Stomach smooth muscle (tissue), 2 donors: Measurements from ENCODE around the gene RECQL5.
"Not testable (repeated sequence)": the region's sequence is repeated elsewhere in the genome, so short reads cannot be mapped to it uniquely, and the experiment has no call there.

ENCODE experiments used
- H3K27ac ChIP-seq: one replicate; pipeline ENCODE4 v1.7.0; 2013; ENCODE audit warnings: mild to moderate bottlenecking, low read length, inconsistent platforms
- H3K27me3 ChIP-seq, 2 donors: one replicate each; pipeline ENCODE4 v1.7.0; 2013; ENCODE audit warnings: low read length in 2 of 2; ENCODE audit not compliant: insufficient read depth in 2 of 2, control insufficient read depth in 1 of 2
- H3K36me3 ChIP-seq, 2 donors: one replicate each; pipeline ENCODE4 v1.7.0; 2013; ENCODE audit warnings: low read length in 2 of 2; ENCODE audit not compliant: control insufficient read depth in 2 of 2, insufficient read depth in 2 of 2
- H3K4me1 ChIP-seq: one replicate; pipeline ENCODE4 v1.7.0; 2013; ENCODE audit warnings: low read length; ENCODE audit not compliant: control insufficient read depth, insufficient read depth
- H3K4me3 ChIP-seq, 2 donors: one replicate each; pipeline ENCODE4 v1.7.0; 2013; ENCODE audit warnings: low read length in 2 of 2
- H3K9ac ChIP-seq, 2 donors: one replicate each; pipeline ENCODE4 v1.7.0; 2013; ENCODE audit warnings: low read length in 2 of 2, mild to moderate bottlenecking in 1 of 2
- H3K9me3 ChIP-seq, 2 donors: one replicate each; pipeline ENCODE4 v1.7.0; 2013; ENCODE audit warnings: low read length in 2 of 2; ENCODE audit not compliant: control insufficient read depth in 2 of 2
- donor health status: healthy.
- donor health status: Pancreatic carcinoma.

The RECQL5 gene

GRCh38 chr17:75583197-75583596 lies 83.8 kb downstream of the RECQL5 start:
- H3K9ac ChIP-seq, H3K4me1 ChIP-seq, H3K36me3 ChIP-seq, H3K27me3 ChIP-seq, H3K27ac ChIP-seq, H3K4me3 ChIP-seq, H3K9me3 ChIP-seq: not testable (repeated sequence)

- not testable (repeated sequence) for H3K4me3 ChIP-seq, H3K9ac ChIP-seq, H3K27ac ChIP-seq, H3K4me1 ChIP-seq, H3K9me3 ChIP-seq, H3K36me3 ChIP-seq, H3K27me3 ChIP-seq
Observed at GRCh38 chr17:75581121-75581725, 85.7 kb downstream of the RECQL5 start.
